ENCODE measurements around the gene INPP5D.

The INPP5D gene

GRCh38 chr2:233255151-233255550 is 195.0 kb downstream of the INPP5D start:
- no peaks in the 10 kb centered on the region for H3K27me3 ChIP-seq (replicated peaks; ENCODE audit: control insufficient read depth, insufficient read depth, low read length)
- H3K9ac ChIP-seq (ENCODE audit: low read length), result no peak overlapping the region
- H3K36me3 ChIP-seq (ENCODE audit: control insufficient read depth, insufficient read depth, low read length, severe bottlenecking), result peaks cover 39% of the 10 kb centered on the region
- no peak for DNase-seq (ENCODE audit: low read depth)
- H3K4me3 ChIP-seq (ENCODE audit: low read length), result no peak overlapping the region
- no peaks in the 10 kb centered on the region for H3K9me3 ChIP-seq (ENCODE audit: control insufficient read depth, low read length)
- H3K4me1 ChIP-seq (ENCODE audit: control insufficient read depth, insufficient read depth, low read length), result peaks cover 16% of the 10 kb centered on the region

DNA sequence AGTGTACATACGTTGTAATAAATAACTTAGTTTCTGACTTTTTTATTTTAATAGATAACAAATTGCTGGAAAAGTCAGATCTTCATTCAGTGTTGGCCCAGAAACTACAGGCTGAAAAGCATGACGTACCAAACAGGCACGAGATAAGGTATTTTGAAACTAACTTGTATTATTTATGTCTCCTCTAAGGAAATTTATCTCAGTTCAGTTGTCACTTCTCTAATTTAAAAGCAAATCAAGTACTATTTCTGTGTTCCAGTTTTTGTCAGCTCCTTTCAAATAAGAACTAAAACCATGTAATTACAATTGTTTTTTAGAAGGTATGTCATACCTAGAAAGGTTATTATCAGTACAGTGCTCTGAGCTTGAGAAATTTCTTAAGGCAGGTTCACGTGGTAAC is 195.9 kb downstream of the INPP5D start:
- H3K27me3 ChIP-seq (replicated peaks; ENCODE audit: control insufficient read depth, insufficient read depth, low read length), result no peaks in the 10 kb centered on the region
- peaks cover 43% of the 10 kb centered on the region for H3K36me3 ChIP-seq (ENCODE audit: control insufficient read depth, insufficient read depth, low read length, severe bottlenecking)
- no peak overlapping the region for H3K9ac ChIP-seq (ENCODE audit: low read length)
- peaks cover 16% of the 10 kb centered on the region for H3K4me1 ChIP-seq (ENCODE audit: control insufficient read depth, insufficient read depth, low read length)
- DNase-seq (ENCODE audit: low read depth), result no peak
- no peak overlapping the region for H3K4me3 ChIP-seq (ENCODE audit: low read length)
- no peaks in the 10 kb centered on the region for H3K9me3 ChIP-seq (ENCODE audit: control insufficient read depth, low read length)

Measured in adipocyte (in vitro differentiated cells).